Epidermal melanocyte (primary cell): ENCODE data around the gene INTS11.
"Not testable (repeated sequence)": the region's sequence is repeated elsewhere in the genome, so short reads cannot be mapped to it uniquely, and the experiment has no call there.

ENCODE experiments used
- DNase-seq: peaks from one replicate; pipeline ENCODE4 v3.0.0; 2011; ENCODE audit warnings: low spot score; ENCODE audit not compliant: insufficient read length

Gene INTS11

GRCh38 chr1:1329304-1330210 is 5.1 kb upstream of the INTS11 start:
- DNase-seq, result no peak

DNA sequence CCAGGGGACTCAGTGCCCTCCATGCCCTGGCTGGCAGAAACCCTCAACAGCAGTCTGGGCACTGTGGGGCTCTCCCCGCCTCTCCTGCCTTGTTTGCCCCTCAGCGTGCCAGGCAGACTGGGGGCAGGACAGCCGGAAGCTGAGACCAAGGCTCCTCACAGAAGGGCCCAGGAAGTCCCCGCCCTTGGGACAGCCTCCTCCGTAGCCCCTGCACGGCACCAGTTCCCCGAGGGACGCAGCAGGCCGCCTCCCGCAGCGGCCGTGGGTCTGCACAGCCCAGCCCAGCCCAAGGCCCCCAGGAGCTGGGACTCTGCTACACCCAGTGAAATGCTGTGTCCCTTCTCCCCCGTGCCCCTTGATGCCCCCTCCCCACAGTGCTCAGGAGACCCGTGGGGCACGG is 3.8 kb upstream of the INTS11 start:
- no peak for DNase-seq

GRCh38 chr1:1327291-1327690 is 2.8 kb upstream of the INTS11 start:
- no peak for DNase-seq

GRCh38 chr1:1326075-1326605 is 1.7 kb upstream of the INTS11 start:
- DNase-seq, result no peak

- no peak for DNase-seq
Observed at GRCh38 chr1:1325288-1326074, 1.0 kb upstream of the INTS11 start.

DNA sequence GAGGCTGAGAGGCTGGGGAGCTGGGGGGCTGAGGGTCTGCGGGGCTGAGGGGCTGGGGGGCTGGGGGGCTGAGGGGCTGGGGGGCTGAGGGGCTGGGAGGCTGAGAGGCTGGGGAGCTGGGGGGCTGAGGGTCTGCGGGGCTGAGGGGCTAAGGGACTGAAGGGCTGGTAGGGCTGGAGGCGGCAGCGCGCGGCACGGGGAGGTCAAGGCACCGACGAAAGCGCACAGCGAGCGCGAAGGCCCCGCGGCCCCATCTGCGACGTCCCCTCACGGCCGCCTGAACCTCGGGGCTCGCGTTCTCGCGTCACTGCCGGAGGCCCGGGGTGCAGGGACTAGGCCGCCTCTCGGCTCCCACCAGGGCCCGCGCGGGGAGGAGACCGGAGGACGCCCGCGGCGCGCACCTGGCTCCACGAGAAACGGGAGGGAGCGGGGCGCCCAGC is 356 bp downstream of the INTS11 start:
- DNase-seq, result no peak

DNA sequence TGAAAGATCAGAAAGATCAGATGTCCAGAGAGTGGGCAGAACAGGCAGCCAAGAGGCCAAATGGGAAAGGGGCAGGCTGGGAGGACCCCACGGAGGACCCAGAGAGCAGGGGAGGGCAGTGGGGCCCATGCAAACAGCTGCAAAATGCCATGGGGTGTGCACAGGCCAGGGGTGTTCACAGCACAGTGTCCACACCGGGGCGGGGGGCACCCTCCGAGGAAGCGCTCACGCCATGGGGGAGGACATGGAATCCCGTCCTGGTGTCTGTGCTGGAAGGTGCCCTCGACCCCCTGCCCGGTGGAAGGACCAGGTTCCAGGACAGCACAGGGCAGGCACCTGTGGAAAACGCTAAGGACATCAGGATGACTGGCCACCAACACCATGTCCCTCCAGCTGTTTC is 1.5 kb downstream of the INTS11 start:
- no peak for DNase-seq

GRCh38 chr1:1322418-1322817 is 2.0 kb downstream of the INTS11 start:
- DNase-seq, result no peak

- DNase-seq, result no peak
Observed at GRCh38 chr1:1321477-1321876, 3.0 kb downstream of the INTS11 start.

- DNase-seq, result no peak
Observed at GRCh38 chr1:1320666-1321448, 3.6 kb downstream of the INTS11 start.

- DNase-seq, result no peak
Observed at GRCh38 chr1:1319646-1319941, 4.9 kb downstream of the INTS11 start.

DNA sequence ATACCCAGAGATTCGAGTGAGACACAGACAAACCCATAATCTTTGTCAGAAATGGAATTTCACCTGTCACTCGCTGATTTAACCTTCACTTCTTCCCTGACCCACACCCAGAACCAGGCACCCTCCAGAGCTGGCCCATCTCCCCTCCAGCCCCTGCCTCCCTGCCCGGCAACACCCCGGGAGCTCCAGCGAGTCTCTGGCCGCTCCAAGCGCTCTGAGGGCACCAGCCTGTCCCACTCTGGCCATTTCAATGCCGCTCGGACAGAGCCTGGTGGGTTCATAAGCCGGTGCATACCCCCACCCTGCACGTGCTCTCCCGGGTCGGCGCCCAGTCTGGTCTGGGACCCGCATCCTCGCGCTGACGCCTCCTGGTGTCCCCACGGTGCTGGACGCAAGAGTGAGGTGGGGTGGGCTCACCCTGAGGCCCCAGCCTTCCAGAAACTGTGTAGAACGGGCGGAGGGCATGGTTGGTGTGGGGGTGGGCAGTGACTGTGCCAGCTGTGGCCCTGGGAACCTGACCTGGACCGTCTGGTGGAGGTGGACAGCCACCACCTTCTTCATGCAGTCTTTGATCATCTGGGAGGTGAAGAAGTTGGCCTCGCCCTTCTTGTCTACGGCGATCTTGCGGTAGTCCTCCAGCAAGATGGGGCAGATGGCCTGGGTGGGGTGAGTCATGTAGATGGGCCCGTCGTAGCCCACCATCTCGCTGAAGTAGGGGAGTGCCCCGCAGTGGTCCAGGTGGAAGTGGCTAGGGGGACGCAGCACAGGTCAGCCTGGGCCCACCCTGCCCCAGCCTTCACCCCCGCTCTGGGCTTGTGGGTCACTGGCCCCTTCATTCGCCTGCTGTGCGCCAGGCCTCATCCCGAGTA is 5.4 kb downstream of the INTS11 start:
- no peak for DNase-seq

DNA sequence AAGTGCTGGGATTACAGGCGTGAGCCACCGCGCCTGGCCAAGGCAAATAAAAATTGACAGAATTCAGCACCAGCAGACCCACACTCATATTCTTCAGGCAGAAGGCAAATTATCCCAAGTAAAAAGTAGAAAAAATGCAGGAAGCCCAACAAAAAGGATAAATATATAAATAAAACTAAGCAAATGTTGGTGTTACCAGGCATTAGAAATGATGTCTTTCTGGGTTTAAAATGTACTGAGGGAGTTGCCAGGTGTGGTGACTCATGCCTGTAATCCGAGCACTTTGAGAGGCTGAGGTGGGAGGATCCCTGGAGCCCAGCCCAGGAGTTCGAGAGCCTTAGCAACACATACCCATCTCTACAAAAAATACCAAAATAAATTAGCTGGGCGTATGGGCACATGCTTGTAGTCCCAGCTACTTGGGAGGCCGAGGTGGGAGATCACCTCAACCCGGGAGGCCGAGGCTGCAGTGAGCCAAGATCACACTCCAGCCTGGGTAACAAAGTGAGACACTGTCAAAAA is 6.3 kb downstream of the INTS11 start:
- no peak for DNase-seq

- DNase-seq, result no peak
Observed at GRCh38 chr1:1317420-1317819, 7.0 kb downstream of the INTS11 start.

DNA sequence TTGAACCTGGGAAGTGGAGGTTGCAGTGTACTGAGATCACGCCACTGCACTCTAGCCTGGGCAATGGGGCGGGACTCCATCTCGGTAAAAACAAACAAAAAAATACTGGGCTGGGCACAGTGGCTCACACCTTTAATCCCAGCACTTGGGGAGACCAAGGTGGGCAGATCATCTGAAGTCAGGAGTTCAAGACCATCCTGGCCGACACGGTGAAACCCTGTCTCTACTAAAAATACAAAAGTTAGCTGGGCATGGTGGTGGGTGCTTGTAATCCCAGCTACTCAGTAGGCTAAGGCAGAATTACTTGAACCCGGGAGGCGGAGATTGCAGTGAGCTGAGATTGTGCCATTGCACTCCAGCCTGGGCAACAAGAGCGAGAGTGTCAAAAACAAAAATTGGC is 8.3 kb downstream of the INTS11 start:
- DNase-seq, result not testable (repeated sequence)

- no peak for DNase-seq
Observed at GRCh38 chr1:1315435-1315954, 9.0 kb downstream of the INTS11 start.

DNA sequence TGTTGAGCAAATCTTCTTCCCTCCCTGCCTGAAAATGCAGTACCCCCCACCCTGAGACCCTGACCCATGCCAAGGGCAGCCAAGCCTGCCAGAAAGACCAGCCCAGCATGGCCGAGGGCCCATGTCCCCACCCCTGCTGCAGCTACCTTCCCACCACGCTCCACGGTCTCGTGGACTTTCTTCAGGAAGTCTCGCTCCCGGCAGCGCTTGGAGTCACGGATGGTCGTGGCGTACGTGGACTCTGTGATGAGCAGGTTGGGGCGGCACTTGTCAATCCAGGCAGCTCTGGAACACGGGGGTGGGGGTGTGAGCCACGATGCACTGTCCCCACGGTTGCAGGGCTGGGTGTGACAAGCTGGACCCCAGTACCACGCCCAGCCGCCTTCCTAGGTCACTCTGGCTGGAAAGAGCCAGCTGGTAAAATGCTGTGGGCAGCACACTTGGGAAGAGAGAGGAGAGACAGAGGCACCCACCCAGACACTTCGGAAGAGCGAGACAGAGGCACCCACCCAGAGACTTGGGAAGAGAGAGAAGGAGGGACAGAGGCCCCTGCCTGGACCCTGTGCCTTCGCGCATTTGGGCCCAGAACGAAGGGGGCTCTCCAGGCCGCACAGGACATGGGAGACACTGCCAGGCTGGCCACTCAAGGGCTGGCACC is 9.7 kb downstream of the INTS11 start:
- no peak for DNase-seq

DNA sequence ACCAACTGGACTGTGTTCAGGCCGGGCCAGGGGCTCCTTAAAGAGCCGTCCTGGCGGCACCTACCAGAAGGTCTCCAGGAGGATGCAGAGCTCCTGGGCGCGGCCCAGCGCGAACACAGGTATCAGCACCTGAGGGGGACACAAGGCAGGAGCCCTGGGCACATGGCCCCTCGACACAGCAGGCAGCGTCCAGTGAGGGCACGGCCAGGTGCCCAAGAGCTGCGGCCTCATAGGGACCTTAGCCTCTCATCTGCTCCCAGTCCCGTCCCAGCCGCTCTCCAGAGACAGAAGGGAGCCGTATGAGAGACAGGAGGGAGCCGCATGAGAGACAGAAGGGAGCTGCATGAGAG is 10.2 kb downstream of the INTS11 start:
- DNase-seq, result no peak

- DNase-seq, result no peak
Observed at GRCh38 chr1:1313500-1314236, 10.8 kb downstream of the INTS11 start.
